ENCODE data around the gene CCT8. TPM values are rescaled to one million over a fixed set of nuclear protein-coding genes. Genes with fewer than 3 reads are reported as not detected.

CCT8 gene
- total RNA-seq = 100 to 1,000 TPM; 269 to 354 TPM

DNA sequence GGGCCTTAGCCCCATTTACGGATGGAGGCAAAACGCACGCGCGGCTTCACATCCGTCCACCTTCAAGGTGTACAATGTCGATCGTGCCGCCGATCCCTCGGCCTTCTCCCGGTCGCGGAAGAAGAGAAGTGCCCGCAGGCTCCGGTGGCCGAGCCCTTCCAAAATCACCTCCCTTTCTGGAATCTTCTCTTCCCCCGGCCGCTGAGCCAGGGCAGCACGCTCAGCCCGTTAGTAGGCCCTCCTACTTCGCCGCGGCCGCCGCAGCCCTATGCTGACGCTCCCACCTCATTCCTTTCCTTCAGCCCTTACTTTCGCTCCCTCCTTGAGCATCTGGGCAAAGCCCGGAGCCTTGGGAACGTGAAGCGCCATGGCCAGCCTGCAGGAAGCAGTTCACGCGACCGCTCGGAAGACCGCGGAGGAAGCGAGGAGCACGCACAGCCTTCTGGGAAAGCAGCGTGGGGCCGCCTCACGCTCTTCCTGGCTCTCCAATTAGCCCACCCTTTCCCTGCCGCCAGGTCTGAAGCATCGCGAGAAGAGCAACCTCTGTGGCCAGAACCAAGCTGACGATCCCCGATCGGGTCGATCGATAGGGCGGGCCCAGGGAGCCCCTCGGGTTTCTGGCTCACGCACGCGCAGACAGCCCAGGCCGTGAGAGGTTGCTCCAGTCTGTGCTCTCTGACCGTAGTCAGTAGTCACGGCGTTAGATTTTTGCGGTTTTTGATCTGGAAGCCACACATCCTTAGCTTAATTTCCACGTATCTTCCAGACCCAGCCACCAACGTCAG lies at the start of gene CCT8:
Gene CCT8 (minus strand): TSS at position 427 of the 785 bp plus-strand sequence. CDS start 58 bp downstream, at position 369.
- H3K4me1 Mint-ChIP-seq (ENCODE audit: low read depth in 2 of 2) = peaks cover 44 to 45% of the 10 kb centered on the region in 2 donors
- H3K36me3 Mint-ChIP-seq = peaks cover 20% of the 10 kb centered on the region
- H3K27ac Mint-ChIP-seq = peak within 1 kb of the TSS; percentile 100
- no peaks in the 10 kb centered on the region for H3K27me3 Mint-ChIP-seq
- peak; percentile 100 for DNase-seq (ENCODE audit: low spot score)
- H3K4me3 Mint-ChIP-seq = peak within 1 kb of the TSS; percentile 100
- peak; percentile 98 for ATAC-seq
- H3K9me3 Mint-ChIP-seq = no peaks in the 10 kb centered on the region

DNA sequence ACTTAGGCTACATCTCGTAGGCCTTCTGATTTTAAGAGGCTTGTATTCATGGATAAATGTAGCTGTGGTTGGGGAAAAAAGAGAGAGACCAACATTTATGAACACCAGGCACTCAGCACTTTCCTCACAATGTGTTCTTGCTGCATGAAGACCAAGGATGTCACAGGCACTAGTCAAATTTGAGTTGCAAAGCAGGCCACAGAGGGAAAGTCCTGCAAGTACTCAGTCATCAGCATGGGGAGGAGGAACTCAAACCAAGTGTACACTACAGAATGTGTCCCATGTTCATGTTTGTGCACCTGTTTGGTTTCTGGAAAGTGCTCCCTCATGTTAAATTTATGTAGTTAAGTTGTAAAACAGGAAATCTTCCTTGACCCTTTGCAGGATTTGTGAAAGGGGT lies 48.3 kb upstream of the CCT8 start:
- H3K27ac Mint-ChIP-seq = no peak overlapping the region
- no peaks in the 10 kb centered on the region for H3K9me3 Mint-ChIP-seq
- DNase-seq (ENCODE audit: low spot score) (no peak), ATAC-seq (no peak)
- no peaks in the 10 kb centered on the region for H3K36me3 Mint-ChIP-seq
- H3K4me1 Mint-ChIP-seq (ENCODE audit: low read depth in 2 of 2) = no peaks in the 10 kb centered on the region
- H3K4me3 Mint-ChIP-seq = no peak overlapping the region
- H3K27me3 Mint-ChIP-seq = no peaks in the 10 kb centered on the region

- no peak overlapping the region for H3K27ac Mint-ChIP-seq
- no peaks in the 10 kb centered on the region for H3K36me3 Mint-ChIP-seq
- H3K27me3 Mint-ChIP-seq = no peaks in the 10 kb centered on the region
- no peaks in the 10 kb centered on the region for H3K4me1 Mint-ChIP-seq (ENCODE audit: low read depth in 2 of 2)
- no peak for DNase-seq (ENCODE audit: low spot score)
- no peak overlapping the region for H3K4me3 Mint-ChIP-seq
- ATAC-seq = no peak
- no peaks in the 10 kb centered on the region for H3K9me3 Mint-ChIP-seq
Observed at GRCh38 chr21:29117372-29117955, 44.0 kb upstream of the CCT8 start.

DNA sequence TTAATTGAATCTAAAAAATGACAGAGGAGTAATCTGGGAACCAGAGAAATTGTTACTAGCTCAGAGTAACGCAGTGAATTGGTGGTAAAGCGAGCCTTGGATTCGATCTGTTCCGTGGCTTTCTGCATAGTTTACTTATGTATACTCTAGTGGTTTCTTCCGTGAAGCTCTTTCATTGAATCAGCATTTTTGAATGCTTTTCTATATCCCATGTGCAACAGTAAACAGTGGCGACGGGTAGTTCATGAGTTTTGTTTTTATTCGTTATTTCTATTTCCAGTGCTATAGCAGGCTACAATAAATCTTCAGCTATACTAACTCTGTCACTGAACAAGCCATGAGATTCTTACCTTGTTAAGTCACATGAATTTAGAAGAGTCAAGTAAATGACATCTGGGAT lies 42.5 kb upstream of the CCT8 start:
- Mint-ChIP-seq H3K4me1 (ENCODE audit: low read depth in 2 of 2) (no peaks in the 10 kb centered on the region), H3K27ac (no peak overlapping the region), H3K4me3 (no peak overlapping the region), H3K9me3 (no peaks in the 10 kb centered on the region), H3K36me3 (no peaks in the 10 kb centered on the region), H3K27me3 (no peaks in the 10 kb centered on the region)
- no peak for DNase-seq (ENCODE audit: low spot score)
- ATAC-seq = no peak

DNA sequence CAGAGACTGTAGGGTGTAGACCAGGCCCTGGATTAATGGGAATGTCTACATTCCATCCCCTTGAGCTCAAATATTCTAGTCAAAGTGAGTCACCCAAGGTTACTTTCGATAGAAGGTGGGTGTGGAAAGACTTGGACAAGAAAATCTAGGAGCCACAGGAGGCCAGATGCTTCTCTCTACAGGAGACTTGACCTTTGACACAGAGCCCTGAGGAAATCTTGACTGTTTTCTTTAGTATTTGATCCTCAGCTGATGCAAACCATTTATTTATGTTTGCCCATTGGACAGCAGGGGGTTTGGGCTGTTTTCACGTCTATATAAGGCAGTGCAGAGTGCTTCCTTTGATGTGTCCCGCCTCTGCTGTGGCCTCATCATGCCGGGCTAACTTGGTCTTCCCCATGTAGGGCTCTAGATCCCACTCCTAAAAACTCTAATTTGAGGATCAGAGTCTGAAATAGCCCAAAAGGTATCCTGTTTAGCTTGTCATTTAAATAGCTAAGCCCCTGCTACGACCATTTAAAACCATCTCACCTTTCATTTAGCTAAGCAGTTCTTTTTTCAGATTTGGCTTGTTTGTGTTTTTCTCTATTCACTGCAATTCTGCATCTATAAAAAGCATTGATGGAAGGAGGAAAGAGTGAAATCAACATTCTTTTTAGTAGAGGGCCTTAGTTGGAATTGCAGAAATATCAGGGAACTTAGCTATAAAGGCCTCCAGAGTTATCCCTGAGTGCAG lies 41.5 kb upstream of the CCT8 start:
- no peak overlapping the region for H3K4me3 Mint-ChIP-seq
- no peaks in the 10 kb centered on the region for H3K4me1 Mint-ChIP-seq (ENCODE audit: low read depth in 2 of 2)
- ATAC-seq = no peak
- no peaks in the 10 kb centered on the region for H3K9me3 Mint-ChIP-seq
- no peaks in the 10 kb centered on the region for H3K27me3 Mint-ChIP-seq
- H3K27ac Mint-ChIP-seq = no peak overlapping the region
- no peaks in the 10 kb centered on the region for H3K36me3 Mint-ChIP-seq
- no peak for DNase-seq (ENCODE audit: low spot score)

DNA sequence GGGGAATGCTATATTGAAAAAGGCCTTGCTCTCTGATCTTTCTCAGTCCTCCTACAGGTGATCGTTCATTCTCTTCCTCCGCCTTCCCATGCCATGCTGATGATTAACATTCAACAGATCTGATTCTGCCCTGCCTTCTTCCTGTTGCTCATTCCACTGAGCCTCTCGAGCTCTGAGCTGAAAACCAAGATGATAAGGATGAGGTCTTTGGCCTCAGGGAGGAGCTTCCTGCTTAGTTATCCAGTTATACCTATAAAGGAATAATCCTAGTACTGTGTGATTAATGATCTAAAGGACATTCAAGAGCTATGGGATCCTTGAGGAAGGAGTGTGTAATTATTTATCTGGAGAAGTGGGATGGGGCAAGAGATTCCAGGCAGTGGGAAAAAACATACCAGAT lies 31.8 kb upstream of the CCT8 start:
- no peak for ATAC-seq
- no peak overlapping the region for H3K4me3 Mint-ChIP-seq
- no peaks in the 10 kb centered on the region for H3K9me3 Mint-ChIP-seq

GRCh38 chr21:29104239-29104708 lies 30.8 kb upstream of the CCT8 start:
- DNase-seq (ENCODE audit: low spot score) = no peak
- no peaks in the 10 kb centered on the region for H3K9me3 Mint-ChIP-seq
- peak in 1 of 2 donors; percentile 20 for ATAC-seq
- H3K27me3 Mint-ChIP-seq = no peaks in the 10 kb centered on the region
- no peak overlapping the region for H3K4me3 Mint-ChIP-seq
- no peaks in the 10 kb centered on the region for H3K36me3 Mint-ChIP-seq
- H3K4me1 Mint-ChIP-seq (ENCODE audit: low read depth in 2 of 2) = peaks cover 2 to 4% of the 10 kb centered on the region in 2 donors
- no peak overlapping the region for H3K27ac Mint-ChIP-seq

More for the DNA sequence above, 31.8 kb upstream of the CCT8 start:
- Mint-ChIP-seq H3K36me3 (no peaks in the 10 kb centered on the region), H3K4me1 (ENCODE audit: low read depth in 2 of 2) (no peaks in the 10 kb centered on the region), H3K27ac (no peak overlapping the region), H3K27me3 (no peaks in the 10 kb centered on the region)
- no peak for DNase-seq (ENCODE audit: low spot score)

- H3K36me3 Mint-ChIP-seq = no peaks in the 10 kb centered on the region
- no peaks in the 10 kb centered on the region for H3K9me3 Mint-ChIP-seq
- H3K27ac Mint-ChIP-seq = no peak overlapping the region
- no peak overlapping the region for H3K4me3 Mint-ChIP-seq
- H3K4me1 Mint-ChIP-seq (ENCODE audit: low read depth in 2 of 2) = peaks cover 2 to 5% of the 10 kb centered on the region in 2 donors
- DNase-seq (ENCODE audit: low spot score) (no peak), ATAC-seq (no peak)
- H3K27me3 Mint-ChIP-seq = no peaks in the 10 kb centered on the region
Observed at GRCh38 chr21:29102791-29103257, 29.4 kb upstream of the CCT8 start.

- Mint-ChIP-seq H3K36me3 (no peaks in the 10 kb centered on the region), H3K4me1 (ENCODE audit: low read depth in 2 of 2) (peaks cover 2 to 5% of the 10 kb centered on the region in 2 donors), H3K4me3 (no peak overlapping the region), H3K9me3 (no peaks in the 10 kb centered on the region), H3K27ac (no peak overlapping the region), H3K27me3 (no peaks in the 10 kb centered on the region)
- DNase-seq (ENCODE audit: low spot score) (no peak), ATAC-seq (no peak)
Observed at GRCh38 chr21:29098156-29098555, 24.7 kb upstream of the CCT8 start.

GRCh38 chr21:29096218-29097015 lies 23.0 kb upstream of the CCT8 start:
- no peak overlapping the region for H3K4me3 Mint-ChIP-seq
- no peak for ATAC-seq
- no peak overlapping the region for H3K27ac Mint-ChIP-seq

DNA sequence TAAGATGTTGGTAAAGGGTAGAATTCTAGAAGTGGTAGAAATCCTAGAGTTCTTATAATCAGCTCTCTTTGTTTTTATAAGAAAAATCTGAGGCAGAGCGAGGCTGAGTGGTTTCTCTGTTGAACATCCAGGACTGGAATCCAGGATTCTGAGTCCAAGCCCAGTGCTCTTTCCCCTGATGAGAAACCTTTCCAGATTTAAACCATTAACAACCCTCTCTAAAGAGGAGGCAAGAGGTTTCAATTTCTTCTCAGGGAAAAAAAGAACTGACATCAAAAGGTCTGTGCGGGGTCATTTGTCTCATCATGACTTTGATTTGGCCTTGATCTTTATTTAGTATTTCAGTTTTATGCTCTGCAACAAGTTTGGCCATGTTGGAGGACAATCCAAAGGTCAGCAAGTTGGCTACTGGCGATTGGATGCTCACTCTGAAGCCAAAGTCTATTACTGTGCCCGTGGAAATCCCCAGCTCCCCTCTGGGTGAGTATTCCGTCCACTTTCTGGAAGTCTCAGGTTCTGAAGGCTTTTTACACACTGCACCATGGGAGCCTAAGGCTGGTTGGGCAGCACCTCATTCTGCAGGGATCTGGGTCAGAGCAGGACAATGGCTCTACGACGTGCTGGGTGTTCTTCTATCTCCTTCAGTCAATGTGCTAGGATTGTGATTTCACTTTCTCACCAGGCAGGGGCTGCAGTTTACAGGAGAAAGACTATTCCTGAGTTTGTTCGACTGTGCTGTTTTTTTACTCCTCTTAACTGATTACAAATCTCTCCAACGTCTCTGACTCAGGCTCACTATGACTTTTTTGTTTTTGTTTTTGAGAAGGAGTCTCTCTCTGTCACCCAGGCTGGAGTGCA lies 18.9 kb upstream of the CCT8 start:
- Mint-ChIP-seq H3K36me3 (no peaks in the 10 kb centered on the region), H3K4me1 (ENCODE audit: low read depth in 2 of 2) (no peaks in the 10 kb centered on the region), H3K4me3 (no peak overlapping the region), H3K9me3 (no peaks in the 10 kb centered on the region), H3K27me3 (no peaks in the 10 kb centered on the region), H3K27ac (no peak overlapping the region)
- ATAC-seq (no peak), DNase-seq (ENCODE audit: low spot score) (no peak)

More at GRCh38 chr21:29096218-29097015, 23.0 kb upstream of the CCT8 start:
- H3K4me1 Mint-ChIP-seq (ENCODE audit: low read depth in 2 of 2) = peaks cover 2 to 5% of the 10 kb centered on the region in 2 donors
- H3K9me3 Mint-ChIP-seq = no peaks in the 10 kb centered on the region
- H3K27me3 Mint-ChIP-seq = no peaks in the 10 kb centered on the region
- no peak for DNase-seq (ENCODE audit: low spot score)
- no peaks in the 10 kb centered on the region for H3K36me3 Mint-ChIP-seq

GRCh38 chr21:29091033-29091432 lies 17.6 kb upstream of the CCT8 start:
- no peak for DNase-seq (ENCODE audit: low spot score)
- Mint-ChIP-seq H3K4me3 (no peak overlapping the region), H3K27ac (no peak overlapping the region), H3K36me3 (no peaks in the 10 kb centered on the region), H3K9me3 (no peaks in the 10 kb centered on the region), H3K4me1 (ENCODE audit: low read depth in 2 of 2) (no peaks in the 10 kb centered on the region), H3K27me3 (no peaks in the 10 kb centered on the region)
- peak in 1 of 2 donors; percentile 63 for ATAC-seq

Data from natural killer cell treated with Interleukin-12 subunit alpha and Interleukin-12 subunit beta and Interleukin-15 and Interleukin-18, amount 100 ng/mL, for 72 hours (primary cell).